ENCODE measurements around the gene AVPR1B. TPM values are rescaled to one million over a fixed set of nuclear protein-coding genes. Genes with fewer than 3 reads are reported as not detected.
A peak's percentile ranks its signal among the peaks of the same experiment; 100 is the strongest.

AVPR1B gene
- 0.52 TPM for total RNA-seq

GRCh38 chr1:206117151-206117948, at the start of gene AVPR1B:
TSS of gene AVPR1B (minus strand) at chr1:206117388. CDS start at chr1:206116890, 498 bp downstream.
- peaks cover 13 to 16% (median 14%) of the 10 kb centered on the region in 3 donors for H3K4me1 ChIP-seq (ENCODE audit: control insufficient read depth in 3 of 3, insufficient read depth in 3 of 3, low read length in 3 of 3)
- H3K36me3 ChIP-seq (ENCODE audit: control insufficient read depth in 3 of 3, insufficient read depth in 3 of 3, low read length in 3 of 3), result no peaks in the 10 kb centered on the region
- peaks cover 10 to 18% (median 12%) of the 10 kb centered on the region in 3 donors for H3K27me3 ChIP-seq (ENCODE audit: control insufficient read depth in 3 of 3, insufficient read depth in 3 of 3, low read length in 3 of 3)
- peak within 1 kb of the TSS; percentile 38 to 71 (median 40) for H3K9ac ChIP-seq (ENCODE audit: low read depth in 1 of 3, low read length in 3 of 3)
- peak within 1 kb of the TSS; percentile 60 to 67 (median 63) for H3K4me3 ChIP-seq (ENCODE audit: low read length in 3 of 3)
- no peak within 1 kb of the TSS for H3K27ac ChIP-seq (ENCODE audit: low read depth, low read length)
- H3K9me3 ChIP-seq (ENCODE audit: control insufficient read depth in 3 of 3, low read length in 3 of 3), result peaks cover 0 to 2% (median 0%) of the 10 kb centered on the region in 3 donors

GRCh38 chr1:206145771-206146290, 28.6 kb upstream of the AVPR1B start:
- no peak overlapping the region for H3K4me3 ChIP-seq (ENCODE audit: low read length in 3 of 3)
- no peak overlapping the region for H3K9ac ChIP-seq (ENCODE audit: low read depth in 1 of 3, low read length in 3 of 3)
- H3K4me1 ChIP-seq (ENCODE audit: control insufficient read depth in 3 of 3, insufficient read depth in 3 of 3, low read length in 3 of 3), result peaks cover 0 to 5% (median 0%) of the 10 kb centered on the region in 3 donors
- no peak overlapping the region for H3K27ac ChIP-seq (ENCODE audit: low read depth, low read length)
- H3K36me3 ChIP-seq (ENCODE audit: control insufficient read depth in 3 of 3, insufficient read depth in 3 of 3, low read length in 3 of 3), result no peaks in the 10 kb centered on the region
- no peaks in the 10 kb centered on the region for H3K9me3 ChIP-seq (ENCODE audit: control insufficient read depth in 3 of 3, low read length in 3 of 3)
- H3K27me3 ChIP-seq (ENCODE audit: control insufficient read depth in 3 of 3, insufficient read depth in 3 of 3, low read length in 3 of 3), result peaks cover 0 to 7% (median 0%) of the 10 kb centered on the region in 3 donors

- Histone ChIP-seq H3K4me1 (ENCODE audit: control insufficient read depth in 3 of 3, insufficient read depth in 3 of 3, low read length in 3 of 3) (peaks cover 0 to 5% (median 0%) of the 10 kb centered on the region in 3 donors), H3K9me3 (ENCODE audit: control insufficient read depth in 3 of 3, low read length in 3 of 3) (no peaks in the 10 kb centered on the region), H3K27ac (ENCODE audit: low read depth, low read length) (no peak overlapping the region), H3K9ac (ENCODE audit: low read depth in 1 of 3, low read length in 3 of 3) (no peak overlapping the region), H3K36me3 (ENCODE audit: control insufficient read depth in 3 of 3, insufficient read depth in 3 of 3, low read length in 3 of 3) (no peaks in the 10 kb centered on the region), H3K27me3 (ENCODE audit: control insufficient read depth in 3 of 3, insufficient read depth in 3 of 3, low read length in 3 of 3) (peaks cover 0 to 10% (median 0%) of the 10 kb centered on the region in 3 donors), H3K4me3 (ENCODE audit: low read length in 3 of 3) (no peak overlapping the region)
Measured at GRCh38 chr1:206144605-206145004, 27.4 kb upstream of the AVPR1B start.

GRCh38 chr1:206143537-206144172, 26.5 kb upstream of the AVPR1B start:
- peaks cover 0 to 5% (median 0%) of the 10 kb centered on the region in 3 donors for H3K4me1 ChIP-seq (ENCODE audit: control insufficient read depth in 3 of 3, insufficient read depth in 3 of 3, low read length in 3 of 3)
- H3K36me3 ChIP-seq (ENCODE audit: control insufficient read depth in 3 of 3, insufficient read depth in 3 of 3, low read length in 3 of 3), result no peaks in the 10 kb centered on the region
- no peak overlapping the region for H3K4me3 ChIP-seq (ENCODE audit: low read length in 3 of 3)
- H3K27ac ChIP-seq (ENCODE audit: low read depth, low read length), result no peak overlapping the region
- no peak overlapping the region for H3K9ac ChIP-seq (ENCODE audit: low read depth in 1 of 3, low read length in 3 of 3)
- H3K27me3 ChIP-seq (ENCODE audit: control insufficient read depth in 3 of 3, insufficient read depth in 3 of 3, low read length in 3 of 3), result peaks cover 0 to 10% (median under 1%) of the 10 kb centered on the region in 3 donors
- no peaks in the 10 kb centered on the region for H3K9me3 ChIP-seq (ENCODE audit: control insufficient read depth in 3 of 3, low read length in 3 of 3)

- Histone ChIP-seq H3K27me3 (ENCODE audit: control insufficient read depth in 3 of 3, insufficient read depth in 3 of 3, low read length in 3 of 3) (peaks cover 0 to 10% (median 2%) of the 10 kb centered on the region in 3 donors), H3K36me3 (ENCODE audit: control insufficient read depth in 3 of 3, insufficient read depth in 3 of 3, low read length in 3 of 3) (no peaks in the 10 kb centered on the region), H3K9ac (ENCODE audit: low read depth in 1 of 3, low read length in 3 of 3) (no peak overlapping the region), H3K4me3 (ENCODE audit: low read length in 3 of 3) (no peak overlapping the region), H3K4me1 (ENCODE audit: control insufficient read depth in 3 of 3, insufficient read depth in 3 of 3, low read length in 3 of 3) (peaks cover 0 to 5% (median 0%) of the 10 kb centered on the region in 3 donors), H3K27ac (ENCODE audit: low read depth, low read length) (no peak overlapping the region), H3K9me3 (ENCODE audit: control insufficient read depth in 3 of 3, low read length in 3 of 3) (no peaks in the 10 kb centered on the region)
Measured at GRCh38 chr1:206142770-206143169, 25.6 kb upstream of the AVPR1B start.

- no peak overlapping the region for H3K9ac ChIP-seq (ENCODE audit: low read depth in 1 of 3, low read length in 3 of 3)
- H3K27ac ChIP-seq (ENCODE audit: low read depth, low read length), result no peak overlapping the region
- H3K27me3 ChIP-seq (ENCODE audit: control insufficient read depth in 3 of 3, insufficient read depth in 3 of 3, low read length in 3 of 3), result peaks cover 0 to 10% (median 2%) of the 10 kb centered on the region in 3 donors
- H3K9me3 ChIP-seq (ENCODE audit: control insufficient read depth in 3 of 3, low read length in 3 of 3), result no peaks in the 10 kb centered on the region
- H3K36me3 ChIP-seq (ENCODE audit: control insufficient read depth in 3 of 3, insufficient read depth in 3 of 3, low read length in 3 of 3), result no peaks in the 10 kb centered on the region
- H3K4me1 ChIP-seq (ENCODE audit: control insufficient read depth in 3 of 3, insufficient read depth in 3 of 3, low read length in 3 of 3), result peaks cover 0 to 5% (median 0%) of the 10 kb centered on the region in 3 donors
- H3K4me3 ChIP-seq (ENCODE audit: low read length in 3 of 3), result no peak overlapping the region
Measured at GRCh38 chr1:206142011-206142410, 24.8 kb upstream of the AVPR1B start.

GRCh38 chr1:206136241-206136640, 19.1 kb upstream of the AVPR1B start:
- Histone ChIP-seq H3K27ac (ENCODE audit: low read depth, low read length) (no peak overlapping the region), H3K4me1 (ENCODE audit: control insufficient read depth in 3 of 3, insufficient read depth in 3 of 3, low read length in 3 of 3) (peaks cover 0 to 2% (median 1%) of the 10 kb centered on the region in 3 donors), H3K36me3 (ENCODE audit: control insufficient read depth in 3 of 3, insufficient read depth in 3 of 3, low read length in 3 of 3) (no peaks in the 10 kb centered on the region), H3K27me3 (ENCODE audit: control insufficient read depth in 3 of 3, insufficient read depth in 3 of 3, low read length in 3 of 3) (peaks cover 0 to 3% (median 2%) of the 10 kb centered on the region in 3 donors), H3K9ac (ENCODE audit: low read depth in 1 of 3, low read length in 3 of 3) (no peak overlapping the region), H3K9me3 (ENCODE audit: control insufficient read depth in 3 of 3, low read length in 3 of 3) (no peaks in the 10 kb centered on the region), H3K4me3 (ENCODE audit: low read length in 3 of 3) (no peak overlapping the region)

- Histone ChIP-seq H3K4me1 (ENCODE audit: control insufficient read depth in 3 of 3, insufficient read depth in 3 of 3, low read length in 3 of 3) (peaks cover 0 to 6% (median 3%) of the 10 kb centered on the region in 3 donors), H3K36me3 (ENCODE audit: control insufficient read depth in 3 of 3, insufficient read depth in 3 of 3, low read length in 3 of 3) (no peaks in the 10 kb centered on the region), H3K9me3 (ENCODE audit: control insufficient read depth in 3 of 3, low read length in 3 of 3) (no peaks in the 10 kb centered on the region), H3K4me3 (ENCODE audit: low read length in 3 of 3) (no peak overlapping the region), H3K27ac (ENCODE audit: low read depth, low read length) (no peak overlapping the region), H3K27me3 (ENCODE audit: control insufficient read depth in 3 of 3, insufficient read depth in 3 of 3, low read length in 3 of 3) (peaks cover 0 to 3% (median 2%) of the 10 kb centered on the region in 3 donors), H3K9ac (ENCODE audit: low read depth in 1 of 3, low read length in 3 of 3) (no peak overlapping the region)
Measured at GRCh38 chr1:206135248-206135647, 18.1 kb upstream of the AVPR1B start.

- no peak overlapping the region for H3K9ac ChIP-seq (ENCODE audit: low read depth in 1 of 3, low read length in 3 of 3)
- H3K36me3 ChIP-seq (ENCODE audit: control insufficient read depth in 3 of 3, insufficient read depth in 3 of 3, low read length in 3 of 3), result no peaks in the 10 kb centered on the region
- H3K4me3 ChIP-seq (ENCODE audit: low read length in 3 of 3), result no peak overlapping the region
- H3K27me3 ChIP-seq (ENCODE audit: control insufficient read depth in 3 of 3, insufficient read depth in 3 of 3, low read length in 3 of 3), result peaks cover 0 to 5% (median 0%) of the 10 kb centered on the region in 3 donors
- H3K27ac ChIP-seq (ENCODE audit: low read depth, low read length), result no peak overlapping the region
- H3K9me3 ChIP-seq (ENCODE audit: control insufficient read depth in 3 of 3, low read length in 3 of 3), result no peaks in the 10 kb centered on the region
- H3K4me1 ChIP-seq (ENCODE audit: control insufficient read depth in 3 of 3, insufficient read depth in 3 of 3, low read length in 3 of 3), result peaks cover 0 to 6% (median 3%) of the 10 kb centered on the region in 3 donors
Measured at GRCh38 chr1:206133751-206134415, 16.7 kb upstream of the AVPR1B start.

Data from skeletal muscle tissue (tissue), 4 donors.